Activated CD4-positive, alpha-beta T cell treated with anti-CD3 and anti-CD28 coated beads for 48 hours (primary cell): ENCODE results near the gene ZNF12.
"Not testable (repeated sequence)": the region's sequence is repeated elsewhere in the genome, so short reads cannot be mapped to it uniquely, and the experiment has no call there.

Experiments used
- DNase-seq: peaks from one replicate; pipeline ENCODE4 v3.0.0-alpha.2; 2020

ZNF12 gene

DNA sequence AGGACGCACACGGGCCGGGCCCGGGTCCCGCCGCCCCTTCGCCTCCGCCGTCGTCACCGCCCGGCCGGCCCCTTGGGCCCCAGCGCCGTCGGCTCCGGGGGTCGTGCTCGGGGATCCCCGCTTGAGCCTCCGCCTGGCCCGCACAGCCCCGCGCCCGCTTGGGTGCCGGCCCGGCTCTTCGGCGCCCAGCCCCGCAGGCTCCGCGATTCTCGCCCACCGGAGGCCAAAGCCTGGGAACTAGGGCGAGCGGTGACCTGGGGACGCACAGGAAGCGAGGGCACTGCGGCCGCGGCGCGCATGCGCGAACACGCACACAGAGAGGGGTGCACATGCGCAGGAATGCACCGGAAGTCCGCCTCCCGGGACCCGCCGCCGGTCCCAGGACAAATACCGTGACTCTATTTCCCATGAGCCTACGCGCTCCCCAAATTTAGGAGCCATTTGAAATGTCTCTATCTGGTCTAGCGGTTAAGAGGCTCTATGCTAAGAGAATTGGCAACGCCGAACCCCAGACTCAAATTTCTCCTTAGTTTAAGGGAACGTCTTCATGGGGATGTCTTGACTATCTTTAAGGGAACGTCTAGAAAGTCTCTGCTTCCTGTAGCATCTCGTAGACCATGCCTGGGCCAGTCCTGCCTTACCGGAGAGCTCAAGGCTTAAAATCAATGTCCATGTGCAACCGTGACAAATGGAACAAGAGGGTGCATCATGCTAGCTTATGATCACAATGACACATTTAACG is at the start of gene ZNF12:
Gene ZNF12, minus strand, starts transcription at position 282 of the 742 bp plus-strand sequence. CDS start 1,774 bp downstream, outside the sequence.
- DNase-seq, result peak; percentile 98

DNA sequence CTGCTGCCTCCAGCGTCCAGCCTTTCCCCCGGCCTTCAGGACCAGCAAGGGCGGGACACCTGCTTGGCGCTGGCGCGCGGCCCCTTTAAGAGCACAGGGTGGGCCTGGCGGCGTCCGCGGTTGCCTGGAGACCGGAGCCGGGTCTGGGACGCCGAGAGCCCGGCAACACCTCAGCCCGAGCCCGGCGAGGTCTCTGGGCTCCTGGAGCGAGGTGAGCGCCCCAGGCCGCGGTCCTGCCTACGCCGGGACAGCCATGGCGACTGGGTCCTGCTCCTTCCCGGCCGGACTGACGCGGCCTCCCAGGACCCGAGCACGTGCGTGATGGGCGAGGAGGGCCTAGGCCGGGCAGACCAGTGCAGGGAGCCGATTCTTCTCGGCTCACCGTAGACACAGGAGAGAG is 47.2 kb upstream of the ZNF12 start, which contains the start of gene RSPH10B2:
Gene RSPH10B2, plus strand, starts transcription at position 140 of the 400 bp plus-strand sequence. CDS start 3,575 bp downstream, outside the sequence.
- DNase-seq, result not testable (repeated sequence)

DNA sequence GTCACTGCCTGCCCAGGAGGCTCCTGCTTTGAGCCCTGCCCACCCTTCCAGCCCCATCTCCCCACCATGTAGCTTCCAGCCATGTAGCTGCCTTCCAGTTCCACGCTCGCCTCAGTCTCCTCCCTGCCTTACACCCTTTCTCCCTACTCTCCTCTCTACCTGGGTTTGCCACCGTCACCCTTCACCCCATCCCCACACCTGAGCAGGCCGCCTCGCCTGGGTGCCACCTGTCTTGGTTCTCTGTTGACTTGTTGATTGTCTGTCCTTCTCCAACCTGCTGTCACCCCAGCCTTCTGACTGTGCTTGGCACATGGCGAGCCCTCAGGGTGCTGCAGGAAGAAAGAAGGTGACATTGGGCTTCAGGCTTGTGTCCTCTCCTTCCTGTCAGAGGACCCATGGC is 43.4 kb upstream of the ZNF12 start:
- not testable (repeated sequence) for DNase-seq

DNA sequence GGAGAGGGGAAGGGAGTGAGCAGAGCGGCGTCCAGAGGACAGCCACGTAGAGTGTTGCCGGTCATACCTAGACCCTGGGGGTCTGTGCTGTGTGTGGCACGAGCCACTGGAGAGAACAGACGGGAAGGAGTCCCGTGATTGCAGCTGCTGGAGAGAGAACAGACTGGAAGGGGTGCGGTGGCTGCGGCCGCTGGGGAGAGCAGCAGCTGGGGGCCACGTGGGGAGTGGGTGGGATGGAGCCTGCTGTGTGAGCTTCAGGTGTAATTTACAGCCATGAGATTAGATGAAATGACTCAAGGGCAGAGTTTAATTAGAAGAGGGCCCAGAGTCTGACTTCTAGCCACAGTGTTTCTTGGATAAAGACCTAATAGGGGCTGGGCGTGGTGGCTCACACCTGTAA is 42.6 kb upstream of the ZNF12 start:
- DNase-seq, result not testable (repeated sequence)

DNA sequence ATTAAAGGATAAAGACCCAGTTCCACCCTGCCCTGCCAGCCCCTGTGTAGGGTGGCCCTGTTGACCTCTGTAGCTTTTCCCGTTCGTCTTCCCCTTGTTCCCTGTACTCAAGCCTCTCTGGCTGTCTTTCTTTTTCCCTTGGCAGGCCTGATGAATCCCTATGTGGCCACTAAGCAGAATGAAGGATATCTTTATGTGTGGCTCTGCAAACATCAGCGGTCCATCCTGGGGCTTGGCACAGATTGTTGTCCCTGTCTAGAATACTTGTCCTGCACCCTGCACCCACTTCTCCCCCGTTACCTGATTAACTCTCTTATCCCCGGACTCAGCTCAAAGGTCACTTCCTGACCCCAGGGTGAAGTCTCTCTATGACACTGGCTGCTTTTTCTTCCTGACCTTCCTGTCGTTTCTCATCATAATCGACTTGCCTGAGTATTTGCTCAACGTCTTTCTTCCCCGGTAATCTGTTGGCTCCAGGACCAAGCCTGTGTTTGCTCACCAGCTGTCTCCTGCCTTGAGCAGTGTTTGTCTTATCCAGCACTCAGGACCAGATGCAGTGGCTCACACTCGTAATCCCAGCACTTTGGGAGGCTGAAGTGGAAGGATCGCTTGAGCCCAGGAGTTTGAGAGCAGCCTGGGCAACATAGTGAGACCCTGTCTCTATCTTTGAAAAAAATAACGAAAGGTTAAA is 37.8 kb upstream of the ZNF12 start:
- DNase-seq, result not testable (repeated sequence)

DNA sequence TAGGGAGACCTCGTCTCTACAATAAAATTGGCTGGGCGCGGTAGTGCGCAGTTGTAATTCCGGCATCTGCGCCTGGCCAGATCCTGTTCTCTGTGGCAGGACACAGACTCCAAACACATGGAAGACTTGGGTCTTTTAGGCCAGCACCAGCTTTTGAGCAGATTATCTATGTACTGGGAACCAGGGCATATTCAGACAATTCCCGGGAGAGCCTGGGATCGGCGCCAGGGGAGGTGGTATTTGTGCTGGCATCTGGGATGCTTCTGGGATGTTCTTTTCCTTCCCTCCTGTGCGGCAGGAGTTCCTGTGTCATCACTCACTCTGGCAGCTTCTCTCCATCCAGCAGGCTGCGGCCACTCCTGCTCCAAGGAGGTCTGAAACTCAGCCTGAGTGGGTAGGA is 31.7 kb upstream of the ZNF12 start:
- not testable (repeated sequence) for DNase-seq

DNA sequence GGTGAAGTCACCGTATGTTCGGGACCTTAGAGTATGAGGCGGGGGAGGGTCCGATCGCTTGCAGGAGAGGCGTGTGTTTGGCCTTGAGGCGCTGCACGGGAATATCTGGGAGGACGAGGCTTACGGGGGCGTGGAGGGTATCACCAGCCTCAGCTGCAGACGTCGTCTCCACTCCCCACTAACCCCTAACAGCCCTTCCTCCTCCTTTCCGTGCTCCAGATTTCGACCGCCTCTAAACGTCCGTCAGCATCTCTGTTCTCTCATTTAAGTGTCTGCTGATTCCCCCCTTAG is 23.5 kb upstream of the ZNF12 start:
- DNase-seq, result no peak

DNA sequence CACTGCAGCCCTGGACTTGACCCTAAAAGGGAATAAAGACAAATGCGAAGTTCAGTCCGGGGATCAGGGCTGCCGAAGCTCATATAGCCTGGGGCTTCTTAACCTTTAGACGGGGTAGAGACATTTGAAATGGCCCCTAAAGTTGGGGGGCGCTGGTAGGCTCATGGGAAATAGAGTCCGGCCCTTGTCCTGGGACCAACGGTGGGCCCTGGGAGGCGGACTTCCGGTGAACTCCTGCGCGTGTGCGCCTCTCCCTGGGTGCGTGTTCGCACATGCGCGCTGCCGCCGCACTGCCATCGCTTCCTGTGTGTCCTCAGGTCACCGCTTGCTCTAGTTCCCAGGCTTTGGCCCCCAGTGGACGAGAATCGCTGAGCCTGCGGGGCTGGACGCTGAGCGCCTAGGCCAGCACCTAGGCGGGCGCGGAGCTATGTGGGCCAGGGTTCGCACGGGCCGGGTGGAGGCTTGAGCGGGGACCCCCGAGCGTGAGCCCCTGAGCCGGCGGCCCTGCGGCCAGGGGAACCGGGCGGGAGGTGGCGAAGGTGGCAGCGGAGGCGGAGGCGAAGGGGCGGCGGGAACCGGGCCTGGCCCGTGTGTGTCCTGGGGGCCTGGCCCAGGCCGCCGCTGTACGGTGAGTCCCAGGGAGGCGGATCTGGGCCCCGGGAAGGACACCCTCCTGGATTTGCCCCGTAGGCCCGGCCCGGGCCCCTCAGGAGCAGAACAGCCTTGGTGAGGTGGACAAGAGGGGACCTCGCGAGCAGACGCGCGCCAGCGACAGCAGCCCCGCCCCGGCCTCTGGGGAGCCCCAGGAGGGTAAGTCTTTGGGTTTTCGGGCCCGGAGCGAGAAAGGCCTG is 23.0 kb upstream of the ZNF12 start:
- peak; percentile 89 for DNase-seq

DNA sequence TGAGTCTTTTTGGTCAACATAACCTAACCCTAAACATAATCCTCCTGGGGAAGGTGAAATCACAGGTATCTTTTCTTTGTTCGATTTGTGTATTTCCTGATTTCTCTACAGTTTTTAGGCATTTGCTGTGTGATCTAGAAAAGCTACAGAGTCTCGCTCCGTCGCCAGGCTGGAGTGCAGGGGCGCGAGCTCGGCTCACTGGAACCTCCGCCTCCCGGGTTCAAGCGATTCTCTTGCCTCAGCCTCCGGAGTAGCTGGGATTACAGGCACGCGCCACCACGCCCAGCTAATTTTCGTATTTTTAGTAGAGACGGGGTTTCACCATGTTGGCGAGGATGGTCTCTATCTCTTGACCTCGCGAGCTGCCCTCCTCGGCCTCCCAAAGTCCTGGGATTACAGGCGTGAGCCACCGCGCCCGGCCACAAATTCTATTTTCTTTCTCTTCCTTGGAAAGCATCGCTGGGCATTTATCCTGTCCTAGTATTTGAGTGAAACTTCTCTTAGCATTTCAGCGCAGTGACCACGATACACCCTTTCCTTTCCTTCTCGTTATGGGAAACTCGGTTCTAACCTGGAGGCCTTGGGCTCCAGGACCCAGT is 22.2 kb upstream of the ZNF12 start:
- not testable (repeated sequence) for DNase-seq

DNA sequence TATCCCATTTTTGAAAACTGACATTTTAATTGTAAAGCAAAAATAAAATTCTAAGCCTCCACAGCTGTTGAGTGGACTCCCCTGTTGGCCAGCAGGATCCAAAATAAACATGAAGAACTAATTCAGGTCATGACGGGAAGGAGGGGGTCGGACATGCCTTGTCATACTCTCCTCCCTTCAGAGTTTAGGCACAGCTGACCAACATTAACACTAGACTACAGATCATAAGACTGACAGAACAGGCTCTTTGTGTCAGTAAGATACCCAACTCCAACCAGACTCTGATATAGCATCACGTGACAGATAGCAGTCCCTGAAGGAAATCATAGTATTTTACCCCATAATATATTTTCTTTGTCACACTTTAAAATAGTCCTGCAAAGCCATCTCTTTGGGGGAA is 20.9 kb upstream of the ZNF12 start:
- DNase-seq, result no peak

DNA sequence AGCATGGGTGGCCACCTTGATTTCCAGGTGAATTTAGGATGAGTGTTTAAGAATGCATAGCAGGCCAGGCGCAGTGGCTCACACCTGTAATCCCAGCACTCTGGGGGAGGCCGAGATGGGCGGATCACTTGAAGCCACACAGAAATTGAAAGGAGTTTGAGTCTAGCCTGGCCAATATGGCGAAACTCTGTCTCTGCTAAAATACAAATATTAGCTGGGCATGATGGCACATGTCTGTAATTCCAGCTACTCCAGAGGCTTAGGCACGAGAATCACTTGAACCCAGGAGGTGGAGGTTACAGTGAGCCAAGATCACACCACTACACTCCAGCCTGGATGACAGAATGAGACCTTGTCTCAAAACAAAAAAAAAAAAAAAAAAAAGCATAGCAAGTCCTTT is 19.6 kb upstream of the ZNF12 start:
- not testable (repeated sequence) for DNase-seq

DNA sequence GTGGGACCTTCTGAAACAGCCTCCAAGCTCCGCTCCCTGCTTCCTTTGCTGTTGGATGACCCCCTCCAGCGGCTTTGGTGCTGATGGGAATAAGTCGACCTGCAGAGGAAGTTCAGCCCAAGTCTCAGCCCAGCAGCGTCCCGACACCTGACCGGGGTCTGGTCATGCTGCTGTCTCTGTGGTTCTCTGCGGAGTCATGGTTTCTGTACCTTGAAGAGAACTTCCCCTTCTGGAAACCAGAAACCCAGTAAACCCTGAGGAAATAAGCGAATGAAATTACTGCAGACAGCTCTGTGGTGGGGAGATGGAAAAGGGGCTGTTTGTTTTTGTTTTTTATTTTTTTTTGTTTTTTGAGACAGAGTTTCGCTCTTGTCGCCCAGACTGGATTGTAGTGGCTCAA is 18.3 kb upstream of the ZNF12 start:
- no peak for DNase-seq

DNA sequence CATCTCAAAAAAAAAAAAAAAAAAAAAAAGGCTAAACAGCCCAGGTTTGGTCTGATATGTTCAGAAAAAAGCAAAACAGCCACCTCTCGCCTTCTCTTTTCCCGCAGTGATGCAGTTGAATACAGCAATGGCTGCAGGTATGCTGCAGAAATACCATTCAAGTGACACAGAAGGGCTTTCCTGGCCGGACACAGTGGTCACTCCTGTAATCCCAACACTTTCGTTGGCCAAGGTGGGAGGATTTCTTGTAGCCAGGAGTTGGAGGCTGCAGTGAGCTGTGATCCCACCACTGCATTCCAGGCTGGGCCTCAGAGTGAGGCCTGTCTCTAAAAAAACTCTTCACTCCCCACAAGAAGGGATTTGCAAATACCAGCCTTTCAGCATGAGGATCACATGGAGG is 17.6 kb upstream of the ZNF12 start:
- not testable (repeated sequence) for DNase-seq

DNA sequence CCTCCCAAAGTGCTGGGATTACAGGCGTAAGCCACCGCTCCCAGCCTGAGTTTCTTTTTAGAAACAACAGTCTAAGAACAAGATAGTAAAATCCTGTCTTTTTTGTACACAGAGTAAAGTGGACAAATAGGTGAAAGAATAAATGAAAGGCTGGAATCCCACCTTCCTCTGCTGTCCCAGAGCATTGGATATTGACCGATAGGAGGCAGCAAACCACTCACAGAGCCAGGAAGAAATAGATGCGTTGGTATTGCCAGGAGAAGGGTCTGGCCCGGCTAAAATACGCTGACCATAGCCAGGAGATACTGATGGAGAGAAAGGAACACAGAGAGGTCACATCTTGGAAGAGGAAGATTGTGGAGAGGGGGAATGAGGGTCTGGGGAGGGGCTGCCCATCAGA is 11.4 kb upstream of the ZNF12 start:
- no peak for DNase-seq

DNA sequence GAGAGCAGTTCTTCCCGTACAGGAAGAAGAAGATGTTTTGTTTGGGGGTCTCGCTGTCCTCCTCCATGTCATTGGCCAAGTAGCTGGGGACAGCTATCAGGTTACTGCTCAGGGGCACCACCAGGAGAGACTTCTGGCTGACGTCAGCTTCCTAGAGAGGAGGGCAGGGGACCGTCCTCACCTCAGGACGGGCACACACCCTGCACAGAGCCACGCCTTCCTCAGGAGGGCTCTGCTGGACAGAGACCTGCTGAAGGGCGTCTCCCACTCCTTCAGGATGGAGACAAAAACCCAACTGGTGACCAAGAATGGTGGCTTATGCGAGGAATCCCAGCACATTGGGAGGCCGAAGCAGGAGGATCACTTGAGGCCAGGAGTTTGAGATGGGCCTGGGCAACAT is 9.2 kb upstream of the ZNF12 start:
- not testable (repeated sequence) for DNase-seq

DNA sequence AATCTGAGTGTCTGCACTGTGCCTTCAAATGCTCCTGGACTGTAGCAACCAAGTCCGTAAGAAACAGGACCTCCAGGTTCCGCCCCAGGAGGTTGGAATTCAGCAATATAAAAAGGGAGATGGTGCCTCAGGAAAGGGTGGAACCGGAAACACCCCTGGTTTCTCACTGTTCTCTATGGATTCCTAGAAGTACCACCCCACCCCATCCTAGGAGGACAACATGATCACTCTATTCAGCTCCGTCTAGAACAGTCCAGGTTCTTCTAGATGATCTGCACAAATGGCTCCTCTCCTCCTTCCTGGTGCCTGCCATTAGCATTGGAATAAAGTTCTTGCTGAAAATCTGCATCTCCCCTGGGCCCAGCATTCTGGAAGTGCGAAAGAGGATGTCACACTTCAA is 7.6 kb upstream of the ZNF12 start:
- DNase-seq, result no peak

DNA sequence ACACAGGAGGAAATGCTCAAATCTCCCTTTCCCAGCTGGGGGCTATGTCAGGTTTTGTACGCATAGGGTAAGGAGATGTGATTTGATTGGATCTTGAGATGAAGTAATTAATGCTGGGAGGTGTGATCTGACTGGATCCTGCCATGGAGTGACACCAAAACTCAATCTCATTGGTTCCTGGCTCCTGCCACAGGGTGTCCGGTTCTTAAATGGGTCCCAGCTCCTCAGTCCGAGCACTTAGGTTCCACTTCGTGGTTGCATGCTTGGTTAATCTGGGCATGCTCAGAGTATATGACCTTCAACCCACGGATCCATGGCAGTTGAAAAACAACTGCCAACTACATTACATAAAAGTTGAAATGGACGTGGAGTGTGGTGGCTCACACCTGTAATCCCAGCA is 3.1 kb upstream of the ZNF12 start:
- peak; percentile 47 for DNase-seq

DNA sequence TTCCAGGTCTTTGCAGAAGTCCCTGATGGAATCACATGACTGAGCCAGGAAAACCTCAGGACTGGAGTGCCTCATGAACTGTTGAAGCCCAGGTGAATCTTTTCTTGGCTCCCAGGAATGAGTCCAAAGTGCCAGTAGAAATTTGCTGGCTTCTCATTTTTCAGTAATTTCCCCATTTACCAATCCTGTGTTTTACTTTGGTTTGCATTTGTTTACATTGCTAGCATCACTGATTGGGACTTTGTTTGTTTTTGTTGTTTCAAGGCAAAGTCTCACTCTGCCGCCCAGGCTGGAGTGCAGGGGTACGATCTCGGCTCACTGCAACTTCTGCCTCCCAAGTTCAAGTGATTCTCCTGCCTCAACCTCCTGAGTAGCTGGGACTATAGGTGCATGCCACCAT is 1.6 kb upstream of the ZNF12 start:
- no peak for DNase-seq

DNA sequence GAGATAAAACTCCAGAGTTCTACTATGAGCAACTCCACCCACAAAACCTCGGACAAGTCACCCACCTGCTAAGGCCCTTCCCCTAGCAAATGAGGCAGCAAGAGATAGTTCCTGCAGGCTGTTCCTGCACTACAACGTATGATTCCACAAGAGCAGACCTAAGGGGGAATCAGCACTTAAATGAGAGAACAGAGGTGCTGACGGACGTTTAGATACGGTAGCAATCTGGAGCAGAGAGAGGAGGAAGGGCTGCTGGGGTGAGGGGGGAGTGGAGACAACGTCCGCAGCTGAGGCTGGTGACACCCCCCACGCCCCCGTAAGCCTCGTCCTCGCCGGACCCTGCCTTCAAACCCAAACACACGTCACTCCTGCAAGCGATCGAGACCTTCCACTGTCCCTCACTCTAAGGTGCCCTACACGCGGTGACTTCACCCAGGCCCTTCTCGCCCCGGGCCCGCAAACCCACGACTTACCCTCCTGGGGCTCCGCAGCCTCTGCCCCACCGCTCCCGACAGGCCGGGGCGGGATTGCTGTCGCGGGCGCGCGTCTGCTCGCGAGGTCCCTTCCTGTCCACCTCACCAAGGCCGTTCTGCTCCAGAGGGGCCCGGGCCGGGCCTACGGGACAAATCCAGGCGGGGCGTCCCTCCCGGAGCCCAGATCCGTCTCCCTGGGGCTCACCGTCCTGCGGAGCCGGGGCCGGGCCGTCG is 635 bp downstream of the ZNF12 start:
- DNase-seq, result peak; percentile 47

DNA sequence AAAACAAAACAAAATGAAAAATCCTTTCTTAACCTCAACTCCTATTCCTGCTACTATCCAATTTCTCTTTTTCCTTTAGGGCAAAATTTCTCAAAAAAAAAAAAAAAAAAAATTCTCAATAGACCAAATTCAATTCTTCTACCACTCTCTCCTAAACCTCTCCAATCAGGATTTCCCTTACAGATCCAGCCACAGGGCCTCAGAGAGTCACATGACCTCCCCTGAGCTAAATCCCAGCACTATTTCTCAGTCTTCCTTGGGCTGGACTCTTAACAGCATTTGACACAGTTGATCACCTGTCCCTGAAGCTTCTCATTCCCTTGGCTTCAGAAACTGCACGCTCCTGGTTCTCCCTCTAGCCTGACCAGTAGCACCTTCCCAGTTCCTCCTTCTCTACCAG is 4.9 kb downstream of the ZNF12 start:
- no peak for DNase-seq

DNA sequence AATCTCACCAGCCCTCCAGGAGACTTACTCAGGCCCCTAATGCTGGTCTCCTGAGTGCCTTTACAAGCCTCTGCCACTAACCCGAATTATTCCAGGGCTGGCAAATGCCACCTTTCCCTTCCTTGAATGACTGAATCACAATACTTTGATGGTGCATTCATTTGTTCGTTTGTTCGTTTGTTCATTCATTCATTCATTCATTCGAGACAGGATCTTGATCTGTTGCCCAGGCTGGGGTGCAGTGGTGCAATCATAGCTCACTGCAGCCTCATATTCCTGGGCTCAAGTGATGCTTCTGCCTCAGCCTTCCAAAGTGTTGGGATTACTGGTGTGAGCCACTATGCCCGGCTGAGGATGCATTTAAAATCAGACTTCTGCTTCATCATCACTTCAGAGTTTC is 6.0 kb downstream of the ZNF12 start:
- DNase-seq, result no peak

DNA sequence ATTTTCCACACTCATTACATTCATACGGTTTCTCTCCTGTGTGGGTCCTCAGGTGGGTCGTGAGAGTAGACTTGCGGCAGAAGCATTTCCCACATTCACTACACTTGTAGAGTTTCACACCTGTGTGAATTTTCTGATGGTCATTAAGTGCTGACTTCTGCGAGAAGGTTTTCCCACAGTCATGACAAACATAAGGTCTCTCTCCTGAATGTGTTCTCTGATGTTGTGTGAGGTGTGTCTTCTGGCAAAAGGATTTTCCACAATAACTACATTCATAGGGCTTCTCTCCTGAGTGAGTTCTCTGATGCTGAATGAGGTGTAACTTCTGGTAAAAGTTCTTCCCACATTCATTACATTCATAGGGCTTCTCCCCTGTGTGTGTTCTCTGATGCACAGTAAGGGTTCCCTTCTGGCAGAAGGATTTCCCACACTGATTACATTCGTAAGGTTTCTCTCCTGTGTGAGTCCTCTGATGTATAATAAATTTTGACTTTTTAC is 15.1 kb downstream of the ZNF12 start:
- DNase-seq, result no peak
